H1 (cell line): ENCODE data around the gene CCDC178. TPM values are rescaled to one million over a fixed set of nuclear protein-coding genes. Genes with fewer than 3 reads are reported as not detected.

Experiments used
- CTCF ChIA-PET: fragments of 300-600 bp; sonication (Branson Sonifier 250); formaldehyde crosslinking; loops from one replicate; lab custom pipeline; 2021; ENCODE audit not compliant: partially characterized antibody; lab: Charles Lee
- POLR2A ChIA-PET: fragments of 300-600 bp; sonication (Branson Sonifier 250); formaldehyde crosslinking; loops from one replicate; lab custom pipeline; 2021; ENCODE audit warnings: inconsistent platforms; ENCODE audit not compliant: partially characterized antibody; lab: Charles Lee
- DNase-seq, 2 experiments: peaks; one replicate each; pipeline versions ENCODE4 v3.0.0 to v3.0.0-alpha.2; 2010 to 2022; ENCODE audit warnings: low spot score in 2 of 2, low read depth in 1 of 2, mixed read lengths in 1 of 2
- FAIRE-seq: peaks from 2 replicates; lab custom pipeline; 2011; peaks lifted over from hg19 to GRCh38; lab: Jason Lieb, UNC
- H2AFZ ChIP-seq: 2 replicates; pipeline ENCODE4 v1.8.1; 2012; ENCODE audit warnings: low read length, inconsistent platforms
- H2AK5ac ChIP-seq: 2 replicates; pipeline ENCODE4 v1.6.1; 2013; ENCODE audit warnings: low read depth, low read length
- H2BK120ac ChIP-seq: replicated peaks from 2 replicates; pipeline ENCODE3; 2013; ENCODE audit warnings: low read depth, low read length, inconsistent platforms
- H2BK12ac ChIP-seq: 2 replicates; pipeline ENCODE4 v1.6.1; 2013; ENCODE audit warnings: low read depth, low read length
- H2BK15ac ChIP-seq: 2 replicates; pipeline ENCODE4 v1.6.1; 2013; ENCODE audit warnings: low read length
- H2BK20ac ChIP-seq: 2 replicates; pipeline ENCODE4 v1.6.1; 2013; ENCODE audit warnings: low read length
- H2BK5ac ChIP-seq: 2 replicates; pipeline ENCODE4 v1.6.1; 2013; ENCODE audit warnings: low read depth, low read length
- H3K14ac ChIP-seq: 2 replicates; pipeline ENCODE4 v1.6.1; 2013; ENCODE audit warnings: inconsistent platforms; ENCODE audit not compliant: insufficient read length
- H3K18ac ChIP-seq: 2 replicates; pipeline ENCODE4 v1.6.1; 2013; ENCODE audit warnings: low read length; ENCODE audit errors: extremely low read depth
- H3K23ac ChIP-seq: 2 replicates; pipeline ENCODE4 v1.6.1; 2013; ENCODE audit warnings: inconsistent platforms; ENCODE audit not compliant: insufficient read length
- H3K23me2 ChIP-seq: 2 replicates; pipeline ENCODE4 v1.6.1; 2013; ENCODE audit warnings: low read depth, low read length
- H3K27ac ChIP-seq: 2 replicates; pipeline ENCODE4 v1.6.1; 2011; ENCODE audit warnings: low read depth, low read length, inconsistent platforms
- H3K27me3 ChIP-seq, 4 experiments: replicated peaks in 1 of 4; 1 replicate in 1 of 4; 2 replicates in 3 of 4; pipeline versions ENCODE4 v1.6.1 to v1.8.1; 2011 to 2013; ENCODE audit warnings: low read length in 3 of 4, mild to moderate bottlenecking in 3 of 4, inconsistent platforms in 2 of 4, mixed read lengths in 2 of 4, moderate library complexity in 1 of 4; ENCODE audit not compliant: control insufficient read depth in 3 of 4, insufficient read depth in 3 of 4; ENCODE audit errors: extremely low read depth in 1 of 4
- H3K36me3 ChIP-seq, 4 experiments: 2 replicates each; pipeline versions ENCODE4 v1.6.1 to v1.8.1; 2011 to 2013; ENCODE audit warnings: mild to moderate bottlenecking in 4 of 4, low read length in 3 of 4, moderate library complexity in 2 of 4, control low read depth in 1 of 4, inconsistent platforms in 1 of 4; ENCODE audit not compliant: insufficient read depth in 4 of 4, control insufficient read depth in 2 of 4
- H3K4ac ChIP-seq: replicated peaks from 2 replicates; pipeline ENCODE3; 2013; ENCODE audit warnings: low read length, low read depth, mixed read lengths, inconsistent platforms; ENCODE audit not compliant: insufficient read length
- H3K4me1 ChIP-seq, 4 experiments: replicated peaks in 1 of 4; 1 replicate in 1 of 4; 2 replicates in 3 of 4; pipeline versions ENCODE4 v1.6.1 to v1.8.1; 2011 to 2013; ENCODE audit warnings: low read length in 3 of 4, inconsistent platforms in 2 of 4, mixed read lengths in 1 of 4; ENCODE audit not compliant: insufficient read depth in 4 of 4, control insufficient read depth in 3 of 4
- H3K4me2 ChIP-seq, 2 experiments: 2 replicates each; pipeline versions ENCODE4 v1.6.1 to v1.8.1; 2011 to 2013; ENCODE audit warnings: low read depth in 2 of 2, low read length in 2 of 2, control low read depth in 1 of 2, inconsistent platforms in 1 of 2, mild to moderate bottlenecking in 1 of 2; ENCODE audit not compliant: insufficient read depth in 1 of 2
- H3K4me3 ChIP-seq, 4 experiments: fragments of 200-600, 300-600 bp in 1 of 4; sonication (generic), shearing (Covaris generic), sonication (Bioruptor Twin) in 1 of 4; 2 replicates each; pipeline versions ENCODE4 v1.5.1 to v1.8.1; 2011 to 2016; ENCODE audit warnings: low read length in 4 of 4, low read depth in 3 of 4, control low read depth in 2 of 4, inconsistent platforms in 2 of 4, mild to moderate bottlenecking in 2 of 4, mixed read lengths in 1 of 4, moderate library complexity in 1 of 4; ENCODE audit not compliant: insufficient read depth in 2 of 4; ENCODE audit errors: extremely low read depth in 1 of 4
- H3K56ac ChIP-seq: replicated peaks from 2 replicates; pipeline ENCODE3; 2013; ENCODE audit warnings: low read depth, mild to moderate bottlenecking, mixed read lengths, low read length, inconsistent platforms; ENCODE audit not compliant: insufficient read length
- H3K79me1 ChIP-seq: 2 replicates; pipeline ENCODE4 v1.6.1; 2013; ENCODE audit warnings: low read depth, low read length, control low read depth
- H3K79me2 ChIP-seq, 2 experiments: 2 replicates each; pipeline versions ENCODE4 v1.6.1 to v1.8.1; 2012 to 2013; ENCODE audit warnings: low read length in 2 of 2, mild to moderate bottlenecking in 2 of 2, inconsistent platforms in 1 of 2; ENCODE audit not compliant: insufficient read depth in 2 of 2, control insufficient read depth in 1 of 2
- H3K9ac ChIP-seq, 4 experiments: replicated peaks in 1 of 4; 1 replicate in 1 of 4; 2 replicates in 3 of 4; pipeline versions ENCODE4 v1.6.1 to v1.8.1; 2011 to 2013; ENCODE audit warnings: low read depth in 3 of 4, low read length in 3 of 4, control low read depth in 2 of 4, mild to moderate bottlenecking in 2 of 4, moderate library complexity in 2 of 4, inconsistent platforms in 1 of 4; ENCODE audit errors: extremely low read depth in 1 of 4
- H3K9me3 ChIP-seq, 2 experiments: 2 replicates each; pipeline versions ENCODE4 v1.6.1 to v1.8.1; 2012 to 2013; ENCODE audit warnings: mild to moderate bottlenecking in 2 of 2, moderate library complexity in 2 of 2, control low read depth in 1 of 2, inconsistent platforms in 1 of 2, low read depth in 1 of 2, low read length in 1 of 2, mixed read lengths in 1 of 2; ENCODE audit not compliant: insufficient read depth in 2 of 2
- H4K20me1 ChIP-seq, 2 experiments: replicated peaks in 1 of 2; 2 replicates each; pipeline versions ENCODE3 to v1.8.1; 2011 to 2013; ENCODE audit warnings: inconsistent platforms in 2 of 2, low read length in 2 of 2, mild to moderate bottlenecking in 1 of 2; ENCODE audit not compliant: insufficient read depth in 2 of 2, control insufficient read depth in 1 of 2
- H4K5ac ChIP-seq: 2 replicates; pipeline ENCODE4 v1.6.1; 2013; ENCODE audit warnings: low read length, low read depth, mixed read lengths, inconsistent platforms; ENCODE audit not compliant: insufficient read length
- H4K8ac ChIP-seq: 2 replicates; pipeline ENCODE4 v1.8.0; 2013; ENCODE audit warnings: mild to moderate bottlenecking, moderate library complexity, low read length, inconsistent platforms; ENCODE audit not compliant: insufficient read depth; ENCODE audit errors: extremely low read depth
- H4K91ac ChIP-seq: replicated peaks from 2 replicates; pipeline ENCODE3; 2013; ENCODE audit warnings: low read length, mixed read lengths, inconsistent platforms; ENCODE audit not compliant: insufficient read length
- CEBPB ChIP-seq: IDR thresholded peaks from 2 replicates; pipeline ENCODE4 v1.6.1; 2012; ENCODE audit warnings: low read depth, low read length
- EGR1 ChIP-seq: IDR thresholded peaks from 2 replicates; pipeline ENCODE4 v1.6.1; 2011; ENCODE audit warnings: low read depth, low read length, borderline replicate concordance
- GABPA ChIP-seq: IDR thresholded peaks from 2 replicates; pipeline ENCODE4 v1.6.1; 2011; ENCODE audit warnings: mild to moderate bottlenecking, low read length, moderate library complexity, borderline replicate concordance; ENCODE audit not compliant: insufficient read depth
- GTF2F1 ChIP-seq: IDR thresholded peaks from 2 replicates; pipeline ENCODE4 v1.6.1; 2012; ENCODE audit warnings: low read depth, low read length, improper control_type of control experiment, borderline replicate concordance
- HDAC2 ChIP-seq, 2 experiments: fragments of 300-600 bp in 1 of 2; sonication (generic) in 1 of 2; IDR thresholded peaks; 2 replicates each; pipeline ENCODE4 v1.6.1; 2011 to 2012; ENCODE audit warnings: low read depth in 2 of 2, low read length in 2 of 2, mild to moderate bottlenecking in 2 of 2, moderate library complexity in 2 of 2, borderline replicate concordance in 1 of 2, inconsistent platforms in 1 of 2
- JUN ChIP-seq: IDR thresholded peaks from 2 replicates; pipeline ENCODE4 v1.6.1; 2011; ENCODE audit warnings: low read depth, mild to moderate bottlenecking, improper control_type of control experiment, low read length
- MAX ChIP-seq: IDR thresholded peaks from 2 replicates; pipeline ENCODE4 v1.6.1; 2012; ENCODE audit warnings: inconsistent platforms
- PHF8 ChIP-seq: fragments of 200-600 bp; sonication (generic); conservative IDR thresholded peaks from 2 replicates; pipeline ENCODE4 v1.7.1; 2012; ENCODE audit warnings: low read depth, mild to moderate bottlenecking, inconsistent platforms, low read length, moderate library complexity
- RAD21 ChIP-seq, 2 experiments: IDR thresholded peaks in 1 of 2; conservative IDR thresholded peaks in 1 of 2; 2 replicates each; pipeline ENCODE4 v1.6.1; 2011; ENCODE audit warnings: low read depth in 2 of 2, low read length in 2 of 2, improper control_type of control experiment in 1 of 2, inconsistent platforms in 1 of 2, mild to moderate bottlenecking in 1 of 2, moderate library complexity in 1 of 2
- RBBP5 ChIP-seq: IDR thresholded peaks from 2 replicates; pipeline ENCODE4 v1.7.1; 2012; ENCODE audit warnings: low read depth, mild to moderate bottlenecking, inconsistent platforms, low read length, moderate library complexity, borderline replicate concordance
- SAP30 ChIP-seq: fragments of 300-600 bp; sonication (generic); IDR thresholded peaks from 2 replicates; pipeline ENCODE4 v1.7.1; 2012; ENCODE audit warnings: low read length, moderate library complexity, mild to moderate bottlenecking, inconsistent platforms; ENCODE audit not compliant: insufficient read depth, insufficient replicate concordance
- SUZ12 ChIP-seq: fragments of 200-600 bp; sonication (generic); IDR thresholded peaks from 2 replicates; pipeline ENCODE4 v1.6.1; 2012; ENCODE audit warnings: mild to moderate bottlenecking, inconsistent platforms, low read length, moderate library complexity, mixed read lengths
- TAF7 ChIP-seq: optimal IDR thresholded peaks from 2 replicates; pipeline ENCODE3; 2011; ENCODE audit warnings: low read depth, mild to moderate bottlenecking, inconsistent platforms, low read length, moderate library complexity, borderline replicate concordance
- WGBS, 2 experiments: shearing (Covaris generic) in 1 of 2; methylation state at CpG; one replicate each; pipeline versions ENCODE4 v1.1.6 to v1.1.7; 2013 to 2015; ENCODE audit warnings: low lambda C conversion rate in 2 of 2, mixed read lengths in 2 of 2, inconsistent platforms in 1 of 2, low coverage in 1 of 2, missing lambda C conversion rate in 1 of 2; ENCODE audit not compliant: insufficient replicate concordance in 2 of 2, insufficient coverage in 1 of 2, insufficient read length in 1 of 2; ENCODE audit errors: extremely low coverage in 1 of 2, missing lambda C conversion rate in 1 of 2; 5-methylcytosine and 5-hydroxymethylcytosine counted together
- polyA plus RNA-seq, 7 experiments: library from polyadenylated mRNA; depleted of rRNA in 3 of 7; stranded (reverse) in 5 of 7; unstranded in 2 of 7; fragments of >200 nt in 5 of 7; fragments of 200-250 nt in 2 of 7; gene quantifications; 1 replicate in 5 of 7; 2 replicates in 1 of 7; 4 replicates in 1 of 7; pipeline versions ENCODE4 v1.2.1 to v1.2.3, GENCODE V29; 2011 to 2013; ENCODE audit warnings: missing spikeins in 2 of 7, mixed read lengths in 2 of 7
- total RNA-seq: library from RNA; stranded (reverse); fragmentation: NEBNext Ultra II Directional; extraction: Animal tissue kit (Norgen Biotek cat#: 25700); gene quantifications from 2 replicates; pipeline ENCODE4 v1.2.1, GENCODE V29; 2021

The CCDC178 gene
- total and polyA plus RNA-seq, 2 of the 8 experiments (the other 6 are each of a cell fraction or from before 2014, with no cell fraction given): not detected

- Histone ChIP-seq H4K5ac (no peak overlapping the region), H3K23me2 (no peaks in the 10 kb centered on the region; the same call in 1 of the 2 replicates), H2BK12ac (no peak overlapping the region), H3K4me1 (peaks cover 0 to 8% (median 5%) of the 10 kb centered on the region in 4 experiments; a peak in 5 of 7 replicates), H3K18ac (no peak overlapping the region), H4K91ac (no peak overlapping the region), H3K27ac (no peak overlapping the region), H2BK120ac (no peak overlapping the region), H3K36me3 (peaks cover 0 to 2% (median 0%) of the 10 kb centered on the region in 4 experiments; a peak in 1 of 8 replicates), H3K23ac (no peak overlapping the region), H2BK15ac (no peak overlapping the region), H2AK5ac (no peak overlapping the region), H3K9ac (no peak overlapping the region), H4K8ac (no peak overlapping the region), H4K20me1 (no peaks in the 10 kb centered on the region), H3K27me3 (no peaks in the 10 kb centered on the region), H3K4ac (no peak overlapping the region), H3K14ac (no peak overlapping the region), H2AFZ (no peak overlapping the region), H3K56ac (no peak overlapping the region), H3K4me3 (no peak overlapping the region), H3K9me3 (peaks cover 2 to 10% of the 10 kb centered on the region in 2 experiments; a peak in 3 of 4 replicates), H3K79me1 (no peaks in the 10 kb centered on the region), H3K4me2 (no peak overlapping the region), H3K79me2 (no peaks in the 10 kb centered on the region), H2BK5ac (no peak overlapping the region), H2BK20ac (no peak overlapping the region)
- no peak for FAIRE-seq
- ChIA-PET CTCF (interaction anchor here (0.7 to 1.6 kb wide), 6 partner anchors 11 to 184 kb away, joined by 3 to 5 read pairs (median 3); no protein-coding TSS in a partner anchor), POLR2A (no interaction called here)
- WGBS, 2 experiments: 89% methylated on average over 3 of the region's 3 CpGs; no CpG with 5 or more reads in 1 of the 2 experiments
- DNase-seq: no peak
- TF ChIP-seq RAD21 (IDR thresholded peaks at IDR 0.05 in 1 of 2, conservative IDR thresholded peaks at IDR 0.05 in 1 of 2; ENCODE audit: low read depth in 2 of 2, low read length in 2 of 2) (no peak), CEBPB (no peak), PHF8 (no peak), SUZ12 (no peak), EGR1 (no peak), TAF7 (no peak), HDAC2 (IDR thresholded peaks at IDR 0.05; ENCODE audit: borderline replicate concordance in 1 of 2, low read depth in 2 of 2, low read length in 2 of 2) (no peak), SAP30 (no peak), RBBP5 (no peak), GTF2F1 (no peak), GABPA (no peak), MAX (no peak), JUN (no peak)
These were observed 548.7 kb downstream of the CCDC178 start for GRCh38 chr18:32891797-32892196.
